ENCODE measurements around the gene ALG3. TPM values are rescaled to one million over a fixed set of nuclear protein-coding genes. Genes with fewer than 3 reads are reported as not detected.

ALG3 gene
- total RNA-seq, 1 donor from 2014 or later = 33.8 TPM

- no peak for DNase-seq
- Histone ChIP-seq H3K27me3 (no peaks in the 10 kb centered on the region), H3K4me1 (no peaks in the 10 kb centered on the region), H3K9me3 (no peaks in the 10 kb centered on the region), H3K27ac (no peak overlapping the region), H3K36me3 (peaks cover 22% of the 10 kb centered on the region), H3K4me3 (no peak overlapping the region)
- ATAC-seq = no peak
- intact Hi-C loops (cut with DNase I) = no loop called here
- no peak for TF ChIP-seq CTCF (IDR thresholded peaks at IDR 0.05)
Observed at GRCh38 chr3:184239221-184239620, 9.5 kb downstream of the ALG3 start.

- H3K9me3 ChIP-seq = no peaks in the 10 kb centered on the region
- H3K36me3 ChIP-seq = peaks cover 13% of the 10 kb centered on the region
- no peak for TF ChIP-seq CTCF (IDR thresholded peaks at IDR 0.05)
- intact Hi-C loops (cut with DNase I) = no loop called here
- ATAC-seq (no peak), DNase-seq (no peak)
- H3K27me3 ChIP-seq = no peaks in the 10 kb centered on the region
- H3K4me1 ChIP-seq = no peaks in the 10 kb centered on the region
- no peak overlapping the region for H3K27ac ChIP-seq
- H3K4me3 ChIP-seq = no peak overlapping the region
Observed at GRCh38 chr3:184238246-184238818, 10.4 kb downstream of the ALG3 start.

- H3K27ac ChIP-seq = no peak overlapping the region
- no peak for TF ChIP-seq CTCF (IDR thresholded peaks at IDR 0.05)
- ATAC-seq = no peak
- no peaks in the 10 kb centered on the region for H3K4me1 ChIP-seq
- no peak overlapping the region for H3K4me3 ChIP-seq
- no peaks in the 10 kb centered on the region for H3K9me3 ChIP-seq
- peaks cover 8% of the 10 kb centered on the region for H3K36me3 ChIP-seq
- peaks cover 1% of the 10 kb centered on the region for H3K27me3 ChIP-seq
- DNase-seq = no peak
- intact Hi-C loops (cut with DNase I) = no loop called here
Observed at GRCh38 chr3:184237807-184238206, 11.0 kb downstream of the ALG3 start.

GRCh38 chr3:184237211-184237610 lies 11.6 kb downstream of the ALG3 start:
- TF ChIP-seq CTCF (IDR thresholded peaks at IDR 0.05) = no peak
- no peak for DNase-seq
- Histone ChIP-seq H3K4me3 (no peak overlapping the region), H3K27ac (no peak overlapping the region), H3K27me3 (peaks cover 5% of the 10 kb centered on the region), H3K4me1 (no peaks in the 10 kb centered on the region), H3K36me3 (peaks cover 2% of the 10 kb centered on the region), H3K9me3 (no peaks in the 10 kb centered on the region)
- no peak for ATAC-seq
- intact Hi-C loops (cut with DNase I) = no loop called here

- DNase-seq (no peak), ATAC-seq (no peak)
- Histone ChIP-seq H3K27ac (no peak overlapping the region), H3K4me1 (no peaks in the 10 kb centered on the region), H3K27me3 (peaks cover 11% of the 10 kb centered on the region), H3K9me3 (no peaks in the 10 kb centered on the region), H3K4me3 (no peak overlapping the region), H3K36me3 (no peaks in the 10 kb centered on the region)
- intact Hi-C loops (cut with DNase I) = no loop called here
- TF ChIP-seq CTCF (IDR thresholded peaks at IDR 0.05) = no peak
Observed at GRCh38 chr3:184236636-184237035, 12.1 kb downstream of the ALG3 start.

GRCh38 chr3:184236033-184236410 lies 12.7 kb downstream of the ALG3 start:
- no peak for ATAC-seq
- H3K4me1 ChIP-seq = no peaks in the 10 kb centered on the region
- peaks cover 17% of the 10 kb centered on the region for H3K27me3 ChIP-seq
- no peak overlapping the region for H3K4me3 ChIP-seq
- DNase-seq = no peak
- intact Hi-C loops (cut with DNase I) = no loop called here
- no peak overlapping the region for H3K27ac ChIP-seq
- no peak for TF ChIP-seq CTCF (IDR thresholded peaks at IDR 0.05)
- H3K9me3 ChIP-seq = no peaks in the 10 kb centered on the region
- H3K36me3 ChIP-seq = no peaks in the 10 kb centered on the region

Data from upper lobe of right lung (tissue), 1 donor.